Activated T-helper 1 cell treated with anti-CD3 and anti-CD28 coated beads, Interleukin-2, amount 50 U/mL, for 16 hours (primary cell): ENCODE data around the gene NEAT1.

Source experiments
- DNase-seq, 2 donors: peaks; one replicate each; pipeline ENCODE4 v3.0.0-alpha.2; 2020; ENCODE audit warnings: low read depth in 1 of 2, low spot score in 1 of 2

NEAT1 gene

DNA sequence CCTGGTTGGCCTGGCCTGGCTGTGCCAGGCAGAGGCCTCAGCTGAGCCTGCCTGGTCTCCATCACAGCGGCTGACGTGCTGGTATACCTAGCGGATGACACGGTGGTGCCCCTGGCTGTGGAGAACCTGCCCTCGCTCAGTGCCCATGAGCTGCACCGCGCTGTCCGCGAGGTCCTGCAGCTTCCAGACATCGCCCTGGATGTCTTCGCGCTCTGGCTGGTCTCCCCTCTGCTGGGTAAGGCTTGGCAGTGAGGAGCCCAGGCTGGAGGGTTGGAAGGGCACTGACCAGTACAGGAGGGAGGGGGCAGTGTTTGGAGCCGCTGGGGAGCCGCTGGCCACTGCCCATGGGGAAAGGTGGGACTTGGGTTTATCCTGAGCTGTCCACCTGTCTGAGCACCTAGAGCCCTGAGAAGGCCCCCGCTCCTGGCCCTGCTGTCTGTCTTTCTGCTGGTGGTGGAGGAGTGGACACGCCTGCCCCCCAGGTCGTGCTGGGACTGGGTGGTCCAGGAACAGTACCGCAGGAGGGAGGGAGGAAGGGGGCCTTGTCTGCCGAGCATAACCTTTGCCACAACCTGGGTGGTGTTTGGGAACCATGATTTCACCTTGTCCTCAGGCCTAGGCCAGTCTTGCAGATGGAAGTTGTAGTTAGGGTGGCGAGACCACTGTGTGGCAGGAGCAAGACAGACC, 33.2 kb upstream of the NEAT1 start:
- DNase-seq, result no peak

- DNase-seq, result no peak
Observed at GRCh38 chr11:65390099-65390941, 32.3 kb upstream of the NEAT1 start.

DNA sequence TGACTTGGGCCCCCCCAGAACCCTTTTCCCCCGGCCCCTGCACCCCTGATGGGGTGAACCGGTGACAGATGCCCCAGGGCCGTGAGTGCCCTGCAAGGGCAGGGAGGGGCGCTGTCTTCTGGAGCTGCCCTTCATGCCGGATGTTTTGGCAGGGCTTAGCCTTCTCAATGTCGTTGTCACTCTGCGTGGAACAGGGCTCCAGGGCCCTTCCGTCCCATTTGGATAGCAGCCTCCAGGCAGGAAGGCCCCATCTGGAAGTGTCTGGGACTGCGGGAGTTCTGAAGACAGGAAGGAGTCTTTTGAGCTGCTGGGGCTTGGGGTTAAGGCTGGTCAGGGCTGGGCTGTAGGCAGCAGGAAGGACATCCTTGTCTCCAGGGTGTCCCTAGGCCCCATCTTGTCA, 31.6 kb upstream of the NEAT1 start:
- DNase-seq, result no peak

GRCh38 chr11:65392186-65392829, 30.3 kb upstream of the NEAT1 start:
- no peak for DNase-seq

DNA sequence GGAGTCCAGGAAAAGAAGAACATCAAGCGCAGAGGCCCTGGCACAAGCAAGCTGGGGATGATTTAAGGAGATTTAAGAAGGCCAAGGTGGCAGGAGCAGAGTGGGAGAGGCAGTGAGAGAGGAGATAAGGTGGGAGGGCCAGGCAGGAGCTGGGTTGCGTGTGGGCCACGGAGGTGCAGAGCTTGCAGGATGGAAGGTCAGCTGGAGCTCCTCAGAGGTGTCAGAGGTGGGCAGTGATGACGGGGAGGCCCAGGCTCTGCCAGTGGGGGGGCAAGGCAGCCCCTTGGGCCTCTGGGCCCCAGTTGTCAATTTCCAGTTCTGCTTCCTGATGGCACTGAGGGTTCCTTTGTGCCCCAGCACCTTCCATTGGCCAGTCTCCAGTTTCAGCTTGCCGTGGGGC, 29.7 kb upstream of the NEAT1 start:
- no peak for DNase-seq

DNA sequence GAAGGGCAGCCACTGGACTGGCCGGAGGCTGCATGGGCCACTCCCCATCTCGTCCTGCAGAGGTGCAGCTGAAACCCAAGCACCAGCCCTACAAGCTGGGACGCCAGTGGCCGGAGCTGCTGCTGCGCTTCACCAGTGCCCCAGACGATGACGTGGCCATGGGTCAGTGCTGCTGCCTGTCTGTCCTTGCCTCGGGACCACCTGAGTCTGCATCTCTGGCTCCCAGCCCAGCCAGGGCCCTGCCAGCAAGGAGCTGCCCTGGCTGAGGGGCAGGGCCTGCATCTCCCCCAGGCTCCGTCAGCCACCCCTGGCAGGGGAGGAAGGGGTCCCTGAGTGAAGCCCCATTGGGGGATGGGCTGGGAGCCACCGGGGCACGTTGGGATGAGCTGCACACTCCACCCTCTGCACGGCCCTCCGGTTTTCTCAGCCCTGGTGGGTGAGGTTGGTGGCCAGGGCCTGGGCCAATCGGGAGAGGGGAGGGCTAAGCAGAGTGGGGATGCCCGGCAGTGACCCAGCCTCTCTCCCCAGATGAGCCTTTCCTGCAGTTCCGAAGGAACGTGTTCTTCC, 29.0 kb upstream of the NEAT1 start:
- DNase-seq, result no peak

DNA sequence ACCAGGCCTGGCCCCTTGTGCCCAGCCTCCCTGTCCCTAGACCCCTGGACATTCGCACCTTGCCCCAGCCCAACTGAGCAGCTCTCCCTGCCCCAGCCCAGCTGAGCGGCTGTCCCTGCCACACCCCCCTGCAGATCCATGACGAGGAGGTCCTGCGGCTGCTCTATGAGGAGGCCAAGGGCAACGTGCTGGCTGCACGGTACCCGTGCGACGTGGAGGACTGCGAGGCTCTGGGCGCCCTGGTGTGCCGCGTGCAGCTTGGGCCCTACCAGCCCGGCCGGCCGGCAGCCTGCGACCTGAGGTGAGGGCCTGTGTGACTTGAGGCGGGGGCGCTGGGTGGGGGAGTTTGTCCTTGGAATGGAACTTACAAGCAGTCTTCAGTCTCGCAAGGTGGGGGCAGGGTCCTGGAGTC, 28.5 kb upstream of the NEAT1 start:
- no peak for DNase-seq

GRCh38 chr11:65395961-65396530, 26.6 kb upstream of the NEAT1 start:
- no peak for DNase-seq

- DNase-seq, result no peak
Observed at GRCh38 chr11:65396769-65397745, 25.5 kb upstream of the NEAT1 start.

DNA sequence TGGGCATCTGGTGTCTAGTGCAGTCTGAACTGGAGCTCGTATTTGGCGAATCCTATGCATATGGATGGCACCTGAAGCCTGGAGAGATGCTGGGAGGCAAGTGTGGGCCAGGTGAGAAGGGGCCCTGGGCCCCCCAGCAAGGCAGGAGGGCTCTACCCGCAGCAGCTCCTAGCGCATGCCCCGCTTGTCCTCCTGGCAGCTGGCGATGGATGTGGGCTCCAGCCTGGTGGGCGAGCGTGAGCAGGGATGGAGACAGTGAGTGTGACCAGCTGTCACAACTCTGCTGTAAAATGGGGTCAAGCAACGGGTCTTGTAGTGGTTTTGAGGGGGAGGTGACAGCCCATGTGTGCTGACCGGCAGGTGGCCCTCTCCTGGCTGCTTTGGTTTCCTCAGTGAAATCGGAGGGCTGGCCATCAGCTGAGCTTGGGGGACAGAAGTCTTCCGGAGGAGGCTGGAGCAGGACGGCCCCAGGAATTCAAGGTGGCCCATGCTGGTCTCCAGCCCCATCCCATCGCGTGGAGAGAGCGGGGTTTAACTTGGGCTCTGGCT, 24.2 kb upstream of the NEAT1 start:
- no peak for DNase-seq

DNA sequence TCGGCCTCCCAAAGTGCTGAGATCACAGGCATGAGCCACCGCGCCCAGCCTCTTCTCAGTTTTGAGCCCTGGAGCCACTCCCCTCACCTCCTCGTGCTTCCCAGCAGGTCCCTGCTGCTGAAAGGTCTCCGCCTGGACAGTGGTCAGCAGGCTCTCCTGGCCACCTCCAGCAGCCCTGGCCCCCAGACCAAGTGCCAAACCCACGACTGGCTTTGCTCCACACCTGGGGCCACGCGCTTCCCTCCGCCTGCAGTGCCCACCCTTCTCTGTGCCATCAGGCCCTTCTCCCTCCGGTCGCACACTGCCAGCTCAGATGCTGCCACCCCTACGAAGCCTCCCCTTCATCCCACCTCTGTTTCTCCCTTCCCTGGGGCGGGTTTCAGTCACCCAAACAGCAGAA, 23.3 kb upstream of the NEAT1 start:
- no peak for DNase-seq

GRCh38 chr11:65399845-65400244, 22.8 kb upstream of the NEAT1 start:
- DNase-seq, result no peak

- DNase-seq, result no peak
Observed at GRCh38 chr11:65400307-65401072, 22.1 kb upstream of the NEAT1 start.

DNA sequence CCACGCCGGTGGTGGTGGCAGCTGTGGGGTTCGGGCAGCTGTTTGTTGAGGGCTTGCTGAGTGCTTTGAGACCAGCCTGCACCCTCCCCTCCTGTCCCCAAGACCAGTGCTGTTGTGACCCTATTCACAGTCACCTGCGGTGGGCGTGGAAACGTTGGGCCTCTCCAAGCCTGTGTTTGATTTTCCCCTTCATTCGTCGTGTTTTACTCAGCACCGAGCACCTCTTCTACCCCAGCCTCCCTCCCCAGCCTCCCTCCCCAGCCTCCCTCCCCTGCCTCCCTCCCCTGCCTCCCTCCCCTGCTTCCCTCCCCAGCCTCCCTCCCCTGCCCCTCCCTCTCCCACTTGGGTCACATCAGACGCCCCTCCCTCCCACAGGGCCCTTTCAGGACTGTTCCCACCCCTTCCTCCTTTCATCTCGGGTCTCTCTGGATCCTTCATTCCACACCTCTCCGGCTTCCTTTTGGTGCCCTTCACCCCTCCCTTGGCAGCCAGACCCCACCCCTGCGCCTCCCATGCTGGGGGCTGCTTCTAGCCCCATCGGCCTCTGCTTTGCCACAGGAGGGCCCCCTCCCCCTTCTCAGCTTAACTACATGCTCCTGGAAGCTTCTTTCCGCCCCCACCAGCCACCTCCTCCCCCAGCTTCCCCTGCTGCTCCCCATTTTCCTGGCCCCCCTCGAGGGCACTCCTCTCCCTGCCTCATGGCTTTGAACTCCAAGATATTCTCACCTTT, 21.4 kb upstream of the NEAT1 start:
- DNase-seq, result no peak

DNA sequence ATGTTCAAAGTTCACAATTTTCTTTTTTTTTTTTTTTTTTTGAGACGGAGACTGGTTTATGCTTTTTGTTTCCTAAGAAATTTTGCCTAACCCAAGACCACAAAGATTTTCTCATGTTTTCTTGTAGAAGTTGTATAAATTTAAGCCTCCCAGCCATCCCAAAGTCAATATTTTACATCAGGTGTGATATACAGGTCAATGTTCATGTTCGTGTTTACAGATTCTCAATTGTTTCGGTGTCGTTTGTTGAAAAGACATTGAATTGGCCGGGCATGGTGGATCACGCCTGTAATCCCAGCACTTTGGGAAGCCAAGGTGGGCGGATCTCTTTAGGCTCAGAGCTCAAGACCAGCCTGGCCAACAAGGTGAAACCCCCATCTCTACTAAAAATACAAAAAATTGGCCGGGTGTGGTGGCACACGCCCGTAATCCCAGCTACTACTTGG, 20.8 kb upstream of the NEAT1 start:
- no peak for DNase-seq

- no peak for DNase-seq
Observed at GRCh38 chr11:65402790-65403189, 19.8 kb upstream of the NEAT1 start.

- DNase-seq, result no peak
Observed at GRCh38 chr11:65403607-65404121, 18.9 kb upstream of the NEAT1 start.

DNA sequence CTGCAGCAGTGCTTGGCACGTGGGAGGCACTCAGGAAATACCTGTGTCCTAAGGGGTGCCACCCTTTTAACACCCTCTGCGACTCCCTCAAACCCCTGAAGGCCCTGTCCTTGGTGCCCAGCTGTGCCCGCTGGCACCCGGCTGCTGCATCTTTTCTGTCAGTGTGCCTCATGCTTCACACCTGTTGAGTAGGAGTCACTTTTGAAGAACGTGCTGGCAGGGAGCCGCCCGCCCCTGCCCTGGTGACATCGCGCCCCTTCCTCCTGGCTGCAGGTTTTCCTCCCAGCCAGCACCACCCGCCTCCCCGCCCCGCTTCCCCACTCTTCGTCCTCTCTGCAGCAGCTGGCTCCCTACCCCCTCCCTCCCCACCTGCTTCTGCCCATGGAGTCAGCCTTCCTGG, 18.4 kb upstream of the NEAT1 start:
- no peak for DNase-seq
